GM12872 (cell line): ENCODE measurements around the gene MRM3.

Experiments used
- CTCF ChIP-seq: IDR thresholded peaks from 3 replicates; pipeline ENCODE4 v1.5.1; 2011; ENCODE audit warnings: low read depth, mild to moderate bottlenecking, low read length, moderate library complexity; ENCODE audit not compliant: insufficient read depth

MRM3 gene

GRCh38 chr17:806346-806745, 24.2 kb downstream of the MRM3 start:
- no peak for TF ChIP-seq CTCF

GRCh38 chr17:806781-807522, 24.8 kb downstream of the MRM3 start:
- no peak for TF ChIP-seq CTCF

GRCh38 chr17:807523-808294, 25.6 kb downstream of the MRM3 start:
- no peak for TF ChIP-seq CTCF

GRCh38 chr17:811051-811784, 29.1 kb downstream of the MRM3 start:
- TF ChIP-seq CTCF, result no peak

- TF ChIP-seq CTCF, result no peak
Measured at GRCh38 chr17:812638-813204, 30.6 kb downstream of the MRM3 start.

- TF ChIP-seq CTCF, result no peak
Measured at GRCh38 chr17:814371-814770, 32.2 kb downstream of the MRM3 start.

- TF ChIP-seq CTCF, result no peak
Measured at GRCh38 chr17:819251-819650, 37.1 kb downstream of the MRM3 start.
